Motor neuron (in vitro differentiated cells): ENCODE measurements around the gene KDM2A. TPM values are rescaled to one million over a fixed set of nuclear protein-coding genes. Genes with fewer than 3 reads are reported as not detected.
A peak's percentile ranks its signal among the peaks of the same experiment; 100 is the strongest.
"Not testable (repeated sequence)": the region's sequence is repeated elsewhere in the genome, so short reads cannot be mapped to it uniquely, and the experiment has no call there.

ENCODE experiments used
- ATAC-seq, 8 experiments: fragments of 200-7000 bp; cut with Tn5 transposase; replicated peaks in 6 of 8; 2 replicates each; pipeline ENCODE4 v1.8.0; 2021; ENCODE audit warnings: mild to moderate bottlenecking in 8 of 8, moderate library complexity in 8 of 8
- H3K27ac ChIP-seq, 2 donors: fragments of 250-450 bp; sonication (Bioruptor Pico); 2 replicates each; pipeline ENCODE4 v1.9.0; 2021; ENCODE audit warnings: antibody characterized with exemption in 2 of 2, mild to moderate bottlenecking in 2 of 2, moderate library complexity in 1 of 2
- H3K4me1 ChIP-seq, 2 donors: fragments of 250-450 bp; sonication (Bioruptor Pico); replicated peaks in 1 of 2; 2 replicates each; pipeline ENCODE4 v1.6.1; 2021; ENCODE audit warnings: antibody characterized with exemption in 2 of 2, mild to moderate bottlenecking in 2 of 2, moderate library complexity in 1 of 2
- H3K4me3 ChIP-seq, 5 donors: fragments of 250-450 bp; sonication (Bioruptor Pico); 2 replicates each; pipeline ENCODE4 v1.9.0; 2021; ENCODE audit warnings: antibody characterized with exemption in 5 of 5, mild to moderate bottlenecking in 5 of 5, moderate library complexity in 4 of 5
- WGBS, 10 experiments: fragments of 450-650 bp; shearing (Covaris generic); methylation state at CpG; one replicate each; pipeline ENCODE4 v1.0.0; 2022; 5-methylcytosine and 5-hydroxymethylcytosine counted together
- in situ Hi-C, 9 experiments: fragments of 400-800 bp; cut with MboI; loops; one replicate each; pipeline ENCODE4 v1.15.0; 2021; ENCODE audit warnings: low sequenced_read_pairs in 9 of 9, low pct_unique_long_range_greater_than_20kb in 2 of 9; ENCODE audit not compliant: unreplicated experiment in 9 of 9
- total RNA-seq, 8 experiments: library from RNA; unstranded; fragments of 300-600 nt; gene quantifications; 2 replicates each; pipeline versions ENCODE4 v1.2.3 to v1.2.4, GENCODE V29; 2022

Gene KDM2A
- total RNA-seq, 8 experiments from 2014 or later: 20.5 to 83.0 (median 33.9) TPM

DNA sequence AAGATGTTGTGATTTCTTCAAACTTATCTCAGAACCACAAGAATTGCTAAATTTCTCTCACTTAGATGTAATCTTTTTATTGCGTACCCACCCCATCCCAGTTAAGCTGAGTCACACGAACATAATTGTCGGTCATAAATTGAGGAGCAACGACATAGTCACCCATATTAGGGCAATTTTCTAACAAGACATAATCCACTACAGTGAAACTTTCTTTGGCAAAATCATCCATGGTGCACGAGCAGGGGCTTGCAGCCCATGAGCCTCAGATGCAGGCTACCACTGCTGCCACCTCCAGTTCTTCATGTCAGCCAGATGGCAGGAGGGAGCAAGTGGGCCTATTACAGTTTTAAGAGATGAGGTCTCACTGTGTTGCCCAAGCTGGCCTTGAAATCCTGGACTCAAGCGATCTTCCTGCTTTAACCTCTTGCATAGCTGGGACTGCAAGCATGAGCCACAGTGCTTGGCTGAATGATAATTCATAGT is 77.0 kb downstream of the KDM2A start:
- in situ Hi-C loops: no loop called here
- no peak overlapping the region for H3K27ac ChIP-seq
- 0 to 96% (median 77%) methylated on average over 3 to 6 of the region's 6 CpGs; no CpG with 5 or more reads in 1 of the 10 experiments for WGBS, 10 experiments
- ATAC-seq: peak in 3 of 8 experiments; percentile 30 to 84 (median 84)
- no peak overlapping the region for H3K4me3 ChIP-seq
- H3K4me1 ChIP-seq: no peaks in the 10 kb centered on the region

DNA sequence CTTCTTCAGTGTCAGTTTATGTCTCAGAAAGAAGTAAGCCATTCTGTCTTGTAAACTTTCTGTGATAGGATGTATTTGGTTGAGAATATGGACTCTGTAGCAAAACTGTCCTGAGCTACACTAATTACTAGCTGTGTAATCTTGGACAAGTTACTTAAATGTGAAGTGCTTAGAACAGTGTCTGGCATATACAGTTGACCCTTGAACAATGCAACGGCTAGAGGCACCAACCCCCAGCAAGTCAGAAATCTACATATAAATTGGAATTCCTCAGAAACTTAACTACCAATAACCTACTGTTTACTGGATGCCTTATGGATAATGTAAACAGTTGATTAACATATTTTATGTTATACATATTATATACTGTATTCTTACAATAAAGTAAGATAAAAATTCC is 78.5 kb downstream of the KDM2A start:
- H3K4me1 ChIP-seq: no peaks in the 10 kb centered on the region
- in situ Hi-C loops: no loop called here
- H3K4me3 ChIP-seq: no peak overlapping the region
- WGBS, 10 experiments: 10 to 100% (median 32%) methylated on average over 1 of the region's 1 CpG; no CpG with 5 or more reads in 4 of the 10 experiments
- no peak overlapping the region for H3K27ac ChIP-seq
- peak in 1 of 8 experiments; percentile 52 for ATAC-seq

DNA sequence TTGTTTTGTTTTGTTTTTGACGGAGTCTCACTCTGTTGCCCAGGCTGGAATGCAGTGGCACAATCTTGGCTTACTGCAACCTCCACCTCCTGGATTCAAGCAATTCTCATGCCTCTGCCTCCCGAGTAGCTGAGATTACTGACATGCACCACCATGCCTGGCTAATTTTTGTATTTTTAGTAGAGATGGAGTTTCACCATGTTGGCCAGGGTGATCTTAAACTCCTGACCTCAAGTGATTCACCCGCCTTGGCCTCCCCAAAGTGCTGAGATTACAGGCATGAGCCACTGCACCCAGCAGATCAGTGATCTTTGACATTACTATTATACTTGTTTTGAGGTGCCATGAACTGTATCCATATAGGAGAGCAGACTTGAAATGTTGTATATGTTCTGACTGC is 79.7 kb downstream of the KDM2A start:
- H3K4me1 ChIP-seq, H3K4me3 ChIP-seq, ATAC-seq, in situ Hi-C loops, H3K27ac ChIP-seq: not testable (repeated sequence)
- WGBS, 10 experiments: 40 to 100% (median 97%) methylated on average over 1 to 3 of the region's 3 CpGs; no CpG with 5 or more reads in 5 of the 10 experiments

DNA sequence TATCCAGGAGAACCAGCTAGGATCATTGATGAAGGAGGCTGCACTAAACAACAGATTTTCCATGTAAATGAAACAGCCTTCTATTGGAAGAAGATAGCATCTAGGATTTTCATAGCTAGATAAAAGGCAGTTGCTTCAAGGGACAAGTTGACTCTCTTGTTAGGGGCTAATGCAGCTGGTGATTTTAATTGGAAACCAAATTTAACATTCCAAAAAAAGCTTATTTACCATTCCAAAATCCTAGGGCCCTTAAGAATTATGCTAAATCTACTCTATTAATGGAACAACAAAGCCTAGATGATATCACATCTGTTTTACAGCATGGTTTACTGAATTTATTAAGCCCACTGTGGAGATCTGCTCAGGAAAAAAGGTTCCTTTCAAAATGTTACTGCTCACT is 80.7 kb downstream of the KDM2A start:
- no peak for ATAC-seq

DNA sequence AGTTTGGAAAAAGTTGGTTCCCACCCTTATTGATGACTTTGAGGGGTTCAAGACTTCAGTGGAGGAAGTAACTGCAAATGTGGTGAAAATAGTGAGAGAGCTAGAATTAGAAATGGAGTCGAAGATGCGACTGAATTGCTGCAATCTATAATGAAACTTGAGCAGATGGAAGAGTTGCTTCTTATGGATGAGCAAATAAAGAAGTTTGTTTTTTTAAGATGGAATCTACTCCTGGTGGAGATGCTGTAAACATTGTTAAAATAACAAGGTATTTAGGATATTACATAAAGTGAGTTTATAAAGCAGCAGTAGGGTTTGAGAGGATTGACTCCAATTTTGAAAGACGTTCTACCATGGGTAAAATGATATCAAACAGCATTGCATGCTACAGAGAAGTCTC is 83.0 kb downstream of the KDM2A start:
- Histone ChIP-seq H3K4me1 (no peaks in the 10 kb centered on the region), H3K27ac (no peak overlapping the region), H3K4me3 (no peak overlapping the region)
- in situ Hi-C loops: no loop called here
- no peak for ATAC-seq
- WGBS, 10 experiments: 86 to 100% (median 100%) methylated on average over 2 to 3 of the region's 3 CpGs; no CpG with 5 or more reads in 1 of the 10 experiments

More for the DNA sequence above, 80.7 kb downstream of the KDM2A start:
- Histone ChIP-seq H3K27ac (no peak overlapping the region), H3K4me1 (no peaks in the 10 kb centered on the region), H3K4me3 (no peak overlapping the region)
- in situ Hi-C loops: no loop called here

DNA sequence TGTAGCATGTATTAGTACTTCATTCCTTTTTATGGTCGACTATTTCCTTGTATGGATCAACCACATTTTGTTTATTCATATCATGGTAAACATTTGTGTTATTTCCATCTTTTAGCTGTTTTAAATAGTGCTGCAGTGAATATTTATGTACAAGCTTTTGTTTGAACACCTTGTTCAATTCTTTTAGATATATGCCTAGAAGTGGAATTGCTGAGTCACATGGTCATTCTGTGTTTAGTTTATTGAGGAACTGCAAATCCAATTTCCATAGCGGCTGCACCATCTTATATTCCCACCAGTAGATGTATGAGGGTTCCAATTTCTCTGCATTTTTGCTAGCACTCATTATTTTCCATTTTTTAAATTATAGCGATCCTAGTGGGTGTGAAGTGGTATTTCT is 85.8 kb downstream of the KDM2A start:
- Histone ChIP-seq H3K27ac (no peak overlapping the region), H3K4me3 (no peak overlapping the region), H3K4me1 (no peaks in the 10 kb centered on the region)
- peak in 1 of 8 experiments; percentile 78 for ATAC-seq
- 76 to 100% (median 97%) methylated on average over 1 to 3 of the region's 3 CpGs for WGBS, 10 experiments
- in situ Hi-C loops: no loop called here

DNA sequence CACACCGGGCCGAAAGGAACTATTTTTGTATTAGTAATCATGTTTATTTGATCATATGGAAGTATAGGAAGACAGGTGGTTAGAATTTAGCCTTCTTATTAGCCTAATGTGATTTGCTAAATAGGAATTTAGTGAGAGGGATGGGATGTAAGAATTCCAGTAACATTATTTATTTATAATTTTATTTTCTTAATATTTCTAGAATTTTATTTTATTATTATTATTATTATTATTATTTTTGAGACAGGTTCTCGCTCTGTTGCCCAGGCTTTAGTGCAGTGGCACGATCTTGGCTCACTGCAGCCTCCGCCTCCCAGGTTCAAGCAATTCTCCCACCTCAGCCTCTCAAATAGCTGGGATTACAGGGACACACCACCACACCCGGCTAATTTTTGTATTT is 90.2 kb downstream of the KDM2A start:
- H3K4me3 ChIP-seq, ATAC-seq, in situ Hi-C loops, H3K27ac ChIP-seq, H3K4me1 ChIP-seq: not testable (repeated sequence)
- 89 to 100% (median 99%) methylated on average over 1 to 6 of the region's 6 CpGs for WGBS, 10 experiments

DNA sequence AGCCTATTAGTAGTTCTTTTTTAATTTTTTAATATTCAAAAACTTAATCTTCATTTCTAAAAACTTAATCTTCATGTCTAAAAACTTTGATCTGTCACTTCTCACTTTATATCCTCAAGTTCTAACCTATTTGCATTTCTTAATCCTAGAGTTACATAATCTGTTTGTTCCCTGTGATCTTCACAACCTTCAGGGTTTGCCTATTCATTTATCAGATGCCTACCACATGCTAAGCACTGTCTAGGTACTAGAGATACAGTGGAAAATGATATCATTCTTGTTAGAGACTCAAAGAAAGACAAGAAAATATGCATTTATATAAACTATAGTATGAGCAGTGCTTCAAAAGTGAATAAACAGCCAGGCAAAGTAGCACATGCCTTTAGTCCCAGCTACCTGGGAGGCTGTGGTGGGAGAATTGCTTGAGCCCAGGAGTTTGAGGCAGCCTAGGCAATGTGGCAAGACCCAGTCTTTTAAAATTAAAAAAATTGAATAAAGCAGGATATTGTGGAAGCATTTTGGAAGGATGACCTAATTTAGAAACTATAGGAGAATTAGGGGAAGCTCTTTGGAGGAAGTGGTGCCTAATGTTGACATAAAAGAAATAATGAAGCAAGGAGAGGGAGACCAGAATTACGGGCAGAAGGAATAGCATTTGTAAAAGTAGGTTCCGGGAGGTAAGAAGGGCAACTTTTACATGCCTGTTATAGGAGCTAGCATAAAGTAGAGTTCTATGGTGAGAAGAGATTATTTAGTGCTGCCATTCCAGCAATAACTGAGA is 92.8 kb downstream of the KDM2A start:
- Histone ChIP-seq H3K4me1 (no peaks in the 10 kb centered on the region), H3K27ac (no peak overlapping the region), H3K4me3 (no peak overlapping the region)
- ATAC-seq: peak in 1 of 8 experiments; percentile 19
- 90 to 100% (median 100%) methylated on average over 1 to 2 of the region's 2 CpGs; no CpG with 5 or more reads in 2 of the 10 experiments for WGBS, 10 experiments
- in situ Hi-C loops: no loop called here

DNA sequence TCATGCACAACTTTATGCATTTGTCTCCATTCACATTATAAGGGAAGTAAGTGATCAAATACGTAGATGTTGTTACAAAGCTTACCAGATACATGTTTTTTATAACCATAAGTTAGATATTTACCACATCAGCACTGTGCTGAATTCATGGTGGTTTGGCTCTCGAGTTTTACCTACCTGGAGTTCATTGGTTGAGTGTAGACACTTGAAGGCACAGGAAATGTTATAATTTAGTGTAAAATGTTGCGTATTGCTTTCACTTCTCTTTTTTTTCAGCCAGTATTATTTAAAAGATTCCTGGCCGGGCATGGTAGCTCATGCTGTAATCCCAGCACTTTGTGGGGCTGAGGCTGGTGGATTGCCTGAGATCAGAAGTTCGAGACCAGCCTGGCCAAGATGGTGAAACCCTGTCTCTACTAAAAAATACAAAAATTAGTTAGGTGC is 94.1 kb downstream of the KDM2A start:
- no peak for ATAC-seq
- WGBS, 10 experiments: 77 to 100% (median 92%) methylated on average over 1 to 5 of the region's 5 CpGs
- no peak overlapping the region for H3K27ac ChIP-seq
- in situ Hi-C loops: no loop called here
- H3K4me3 ChIP-seq: no peak overlapping the region
- H3K4me1 ChIP-seq: no peaks in the 10 kb centered on the region

DNA sequence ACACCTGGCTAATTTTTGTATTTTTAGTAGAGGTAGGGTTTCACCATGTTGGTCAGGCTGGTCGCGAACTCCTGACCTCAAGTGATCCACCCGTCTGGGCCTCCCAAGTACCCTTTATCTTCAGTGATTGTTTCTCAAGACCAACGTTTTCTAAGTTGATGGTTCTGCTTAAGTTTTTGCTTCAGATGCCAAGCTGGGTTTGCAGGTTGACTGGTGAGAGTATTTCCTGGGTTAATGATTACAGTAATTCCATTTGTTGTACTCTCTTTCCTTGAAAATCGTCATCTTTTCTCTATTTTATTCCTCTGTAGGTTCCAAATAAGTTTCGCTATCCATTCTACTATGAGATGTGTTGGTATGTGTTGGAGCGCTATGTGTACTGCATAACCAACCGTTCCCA is 108.7 kb downstream of the KDM2A start:
- in situ Hi-C loops: no loop called here
- no peak overlapping the region for H3K4me3 ChIP-seq
- H3K4me1 ChIP-seq: no peaks in the 10 kb centered on the region
- WGBS, 10 experiments: 80 to 100% (median 90%) methylated on average over 2 to 7 of the region's 8 CpGs; no CpG with 5 or more reads in 3 of the 10 experiments
- no peak overlapping the region for H3K27ac ChIP-seq
- ATAC-seq: no peak

DNA sequence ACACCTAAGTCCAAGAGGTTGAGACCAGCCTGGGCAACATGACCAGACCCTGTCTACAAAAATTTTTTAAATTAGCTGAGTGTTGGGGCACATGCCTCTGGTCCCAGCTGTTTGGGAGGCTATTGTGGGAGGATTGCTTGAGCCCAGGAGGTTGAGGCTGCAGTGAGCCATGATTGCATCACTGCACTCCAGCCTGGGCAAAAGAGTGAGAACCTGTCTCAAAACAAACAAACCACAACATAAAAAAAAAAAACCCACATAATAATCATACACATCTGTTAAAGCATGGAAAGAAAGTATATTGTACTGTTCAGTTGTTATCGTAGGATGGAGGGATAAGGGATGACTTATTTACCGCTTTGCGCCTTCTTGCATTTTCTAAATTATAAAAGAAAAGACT is 111.3 kb downstream of the KDM2A start:
- Histone ChIP-seq H3K4me3 (no peak overlapping the region), H3K4me1 (no peaks in the 10 kb centered on the region), H3K27ac (no peak overlapping the region)
- 90 to 100% (median 100%) methylated on average over 1 to 3 of the region's 3 CpGs for WGBS, 10 experiments
- in situ Hi-C loops: no loop called here
- ATAC-seq: no peak

DNA sequence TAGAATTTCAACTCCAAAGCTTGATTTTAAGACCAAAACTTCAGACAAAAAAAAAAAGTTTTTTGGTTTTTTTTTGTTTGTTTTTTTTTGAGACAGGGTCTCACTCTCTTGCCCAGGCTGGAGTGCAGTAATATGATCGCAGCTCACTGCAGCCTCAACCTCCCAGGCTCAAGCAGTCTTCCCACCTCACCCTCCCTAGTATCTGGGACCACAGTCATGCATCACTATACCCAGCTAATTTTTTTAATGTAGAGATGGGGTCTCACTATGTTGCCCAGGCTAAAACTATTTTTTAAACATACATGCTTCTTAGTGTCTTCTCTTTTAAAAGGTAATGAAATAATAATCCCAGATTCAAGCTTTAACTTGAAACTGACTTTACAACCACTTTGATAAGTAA is 111.8 kb downstream of the KDM2A start:
- no peak overlapping the region for H3K4me3 ChIP-seq
- H3K27ac ChIP-seq: no peak overlapping the region
- 80 to 100% (median 95%) methylated on average over 1 of the region's 1 CpG; no CpG with 5 or more reads in 6 of the 10 experiments for WGBS, 10 experiments
- H3K4me1 ChIP-seq: no peaks in the 10 kb centered on the region
- ATAC-seq: no peak
- in situ Hi-C loops: no loop called here

DNA sequence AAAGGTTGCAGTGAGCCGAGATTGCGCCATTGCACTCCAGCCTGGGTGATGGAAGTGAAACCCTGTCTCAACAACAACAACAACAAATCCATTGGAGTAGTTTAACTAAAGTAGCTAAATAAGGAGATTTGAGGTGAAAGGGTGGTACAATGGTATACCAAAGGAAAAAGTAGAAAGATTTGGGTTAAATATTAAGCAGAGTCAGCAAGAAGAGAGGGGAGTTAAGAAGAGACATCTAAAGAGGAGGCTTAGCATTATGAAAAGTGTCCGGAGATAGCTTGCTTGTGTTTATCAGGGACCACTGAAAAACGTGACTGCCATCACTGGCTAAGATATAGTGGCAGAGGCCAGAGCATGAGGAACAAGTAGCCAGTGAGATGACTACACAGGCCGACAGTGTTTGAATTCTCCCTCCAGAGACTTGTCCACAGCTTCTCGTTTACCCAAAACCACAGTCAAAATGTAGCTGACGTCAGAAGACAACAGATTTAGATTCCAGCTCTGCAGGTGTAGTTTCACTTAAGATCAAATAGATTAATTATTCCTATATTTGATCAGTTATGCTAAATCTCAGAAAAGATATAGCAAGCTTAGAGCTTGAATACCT is 114.6 kb downstream of the KDM2A start:
- no peak overlapping the region for H3K27ac ChIP-seq
- no peak overlapping the region for H3K4me3 ChIP-seq

More for the DNA sequence above, 114.6 kb downstream of the KDM2A start:
- H3K4me1 ChIP-seq: peaks cover under 1 to 2% of the 10 kb centered on the region in 2 donors
- no peak for ATAC-seq
- in situ Hi-C loops: no loop called here
- 60 to 86% (median 80%) methylated on average over 1 to 5 of the region's 7 CpGs; no CpG with 5 or more reads in 1 of the 10 experiments for WGBS, 10 experiments
